ENCODE data around the gene NUCB2. TPM values are rescaled to one million over a fixed set of nuclear protein-coding genes. Genes with fewer than 3 reads are reported as not detected.
A peak's percentile ranks its signal among the peaks of the same experiment; 100 is the strongest.

NUCB2 gene
- polyA plus RNA-seq, 2 of the 4 experiments (the other 2 are of a cell fraction): 36.7 to 92.5 TPM

DNA sequence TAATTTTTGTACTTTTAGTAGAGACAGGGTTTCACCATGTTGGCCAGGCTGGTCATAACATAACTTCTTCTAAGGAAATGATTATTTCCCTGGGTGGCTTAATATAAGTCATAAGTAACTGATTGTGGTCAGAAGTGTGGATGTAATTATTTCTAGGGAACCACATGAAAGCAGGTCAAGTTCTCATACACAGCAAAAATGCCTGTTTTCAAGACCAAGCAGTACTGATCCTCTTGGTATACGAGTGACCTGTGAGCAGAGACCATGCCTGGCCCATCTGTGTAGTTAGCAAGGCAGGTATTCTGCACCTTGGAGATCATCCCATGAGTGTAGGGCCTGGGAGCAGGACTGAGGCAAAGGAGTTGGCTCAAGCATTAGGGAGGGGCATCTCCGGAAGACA, 32.5 kb upstream of the NUCB2 start:
- WGBS (ENCODE audit: missing lambda C conversion rate): 47% methylated on average over 2 of the region's 2 CpGs
- ATAC-seq (0 out of 6 replicates have a peak, but pooled peaks of 1 of the 2 experiments have one; percentile 30), FAIRE-seq (no peak), DNase-seq (ENCODE audit: low read depth in 1 of 2, low spot score in 1 of 2) (no peak)
- Histone ChIP-seq H3K27ac (no peak overlapping the region), H3K9me3 (no peaks in the 10 kb centered on the region), H3K4me1 (no peaks in the 10 kb centered on the region), H3K4me2 (no peak overlapping the region), H3K4me3 (no peak overlapping the region)
- POLR2A ChIA-PET: no interaction called here
- TF ChIP-seq TP53 (CRISPR knock-in tag; IDR thresholded peaks at IDR 0.05) (no peak), RNF2 (IDR thresholded peaks at IDR 0.05; ENCODE audit: borderline replicate concordance, low read depth) (no peak), TFCP2L1 (CRISPR knock-in tag; IDR thresholded peaks at IDR 0.05) (no peak), CBX2 (IDR thresholded peaks at IDR 0.05; ENCODE audit: borderline replicate concordance, low read depth) (no peak), JUNB (IDR thresholded peaks at IDR 0.05) (no peak), CHD2 (IDR thresholded peaks at IDR 0.05; ENCODE audit: low read length, partially characterized antibody) (no peak), CBX8 (IDR thresholded peaks at IDR 0.05) (no peak)
- TF ChIP-seq, protein P1, sequence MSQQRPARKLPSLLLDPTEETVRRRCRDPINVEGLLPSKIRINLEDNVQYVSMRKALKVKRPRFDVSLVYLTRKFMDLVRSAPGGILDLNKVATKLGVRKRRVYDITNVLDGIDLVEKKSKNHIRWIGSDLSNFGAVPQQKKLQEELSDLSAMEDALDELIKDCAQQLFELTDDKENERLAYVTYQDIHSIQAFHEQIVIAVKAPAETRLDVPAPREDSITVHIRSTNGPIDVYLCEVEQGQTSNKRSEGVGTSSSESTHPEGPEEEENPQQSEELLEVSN (IDR thresholded peaks at IDR 0.05; ENCODE audit: borderline replicate concordance, low read depth): no peak
- TF ChIP-seq, protein P2, sequence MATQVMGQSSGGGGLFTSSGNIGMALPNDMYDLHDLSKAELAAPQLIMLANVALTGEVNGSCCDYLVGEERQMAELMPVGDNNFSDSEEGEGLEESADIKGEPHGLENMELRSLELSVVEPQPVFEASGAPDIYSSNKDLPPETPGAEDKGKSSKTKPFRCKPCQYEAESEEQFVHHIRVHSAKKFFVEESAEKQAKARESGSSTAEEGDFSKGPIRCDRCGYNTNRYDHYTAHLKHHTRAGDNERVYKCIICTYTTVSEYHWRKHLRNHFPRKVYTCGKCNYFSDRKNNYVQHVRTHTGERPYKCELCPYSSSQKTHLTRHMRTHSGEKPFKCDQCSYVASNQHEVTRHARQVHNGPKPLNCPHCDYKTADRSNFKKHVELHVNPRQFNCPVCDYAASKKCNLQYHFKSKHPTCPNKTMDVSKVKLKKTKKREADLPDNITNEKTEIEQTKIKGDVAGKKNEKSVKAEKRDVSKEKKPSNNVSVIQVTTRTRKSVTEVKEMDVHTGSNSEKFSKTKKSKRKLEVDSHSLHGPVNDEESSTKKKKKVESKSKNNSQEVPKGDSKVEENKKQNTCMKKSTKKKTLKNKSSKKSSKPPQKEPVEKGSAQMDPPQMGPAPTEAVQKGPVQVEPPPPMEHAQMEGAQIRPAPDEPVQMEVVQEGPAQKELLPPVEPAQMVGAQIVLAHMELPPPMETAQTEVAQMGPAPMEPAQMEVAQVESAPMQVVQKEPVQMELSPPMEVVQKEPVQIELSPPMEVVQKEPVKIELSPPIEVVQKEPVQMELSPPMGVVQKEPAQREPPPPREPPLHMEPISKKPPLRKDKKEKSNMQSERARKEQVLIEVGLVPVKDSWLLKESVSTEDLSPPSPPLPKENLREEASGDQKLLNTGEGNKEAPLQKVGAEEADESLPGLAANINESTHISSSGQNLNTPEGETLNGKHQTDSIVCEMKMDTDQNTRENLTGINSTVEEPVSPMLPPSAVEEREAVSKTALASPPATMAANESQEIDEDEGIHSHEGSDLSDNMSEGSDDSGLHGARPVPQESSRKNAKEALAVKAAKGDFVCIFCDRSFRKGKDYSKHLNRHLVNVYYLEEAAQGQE (IDR thresholded peaks at IDR 0.05): no peak
- CTCF ChIA-PET: interaction anchor here (0.5 to 2.0 kb wide), 4 partner anchors 10 to 140 kb away, joined by 3 to 11 read pairs (median 4); no protein-coding TSS in a partner anchor

DNA sequence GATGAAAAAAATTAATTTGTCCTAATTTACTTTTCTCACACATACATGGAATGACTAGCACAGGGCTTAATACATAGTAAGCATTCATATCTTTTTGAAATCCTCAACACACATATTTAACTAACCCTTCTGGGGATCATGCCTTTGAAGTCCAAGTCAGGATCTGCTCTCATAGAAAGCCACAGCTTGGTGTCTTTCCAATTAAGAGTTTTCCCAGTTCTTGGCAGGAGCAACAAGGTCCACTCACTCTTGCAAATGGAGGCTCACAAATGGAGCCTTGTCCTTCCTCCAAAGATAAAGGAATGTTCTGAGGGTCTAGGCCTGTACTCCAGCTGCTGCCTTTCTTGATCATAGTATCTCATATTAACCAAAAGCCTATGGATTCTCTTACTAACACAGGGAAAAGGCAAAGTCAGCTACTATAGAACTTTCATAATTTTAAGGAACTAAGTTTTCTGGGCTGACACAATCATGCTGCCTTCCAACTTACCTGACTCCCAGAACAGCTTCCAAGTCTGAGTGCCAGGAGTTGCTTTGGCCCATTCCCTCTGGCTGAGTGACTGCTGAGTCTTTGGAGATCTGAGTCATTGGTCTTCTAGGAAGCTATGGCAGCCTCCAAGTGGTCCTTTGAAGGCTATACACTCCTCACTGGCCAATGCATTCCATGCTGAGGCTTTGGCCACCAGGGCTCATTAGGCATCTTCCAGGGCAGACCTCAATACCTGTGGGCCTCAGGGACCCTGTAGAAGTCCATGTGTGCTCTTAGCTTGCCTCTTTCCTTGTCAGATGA, 25.8 kb upstream of the NUCB2 start:
- H3K4me1 ChIP-seq: no peaks in the 10 kb centered on the region
- no peak overlapping the region for H3K4me2 ChIP-seq
- POLR2A ChIA-PET: no interaction called here
- peak in 1 of 2 experiments; percentile 65; a peak in 3 of 6 replicates for ATAC-seq
- CTCF ChIA-PET: interaction anchor here (1.1 to 2.3 kb wide), 4 partner anchors 8 to 21 kb away, joined by 3 to 11 read pairs (median 4); no protein-coding TSS in a partner anchor
- DNase-seq (ENCODE audit: low read depth in 1 of 2, low spot score in 1 of 2): no peak
- H3K4me3 ChIP-seq: no peak overlapping the region
- no peaks in the 10 kb centered on the region for H3K9me3 ChIP-seq
- no peak for FAIRE-seq
- no peak overlapping the region for H3K27ac ChIP-seq
- TF ChIP-seq HOXB5 (CRISPR knock-in tag; IDR thresholded peaks at IDR 0.05) (no peak), HEYL (CRISPR knock-in tag; IDR thresholded peaks at IDR 0.05) (no peak), ZNF302 (CRISPR knock-in tag; IDR thresholded peaks at IDR 0.05) (no peak), RARB (CRISPR knock-in tag; IDR thresholded peaks at IDR 0.05) (no peak), RAD21 (conservative IDR thresholded peaks at IDR 0.05 in 1 of 2, IDR thresholded peaks at IDR 0.05 in 1 of 2) (no peak), EHF (CRISPR knock-in tag; IDR thresholded peaks at IDR 0.05) (no peak), HOXB13 (CRISPR knock-in tag; IDR thresholded peaks at IDR 0.05; ENCODE audit: low read depth) (no peak), GATA3 (IDR thresholded peaks at IDR 0.05; ENCODE audit: borderline replicate concordance) (no peak), ESRRA (IDR thresholded peaks at IDR 0.05; ENCODE audit: borderline replicate concordance, low read length) (no peak), RCOR1 (IDR thresholded peaks at IDR 0.05; ENCODE audit: low read depth, low read length) (no peak), CHD4 (IDR thresholded peaks at IDR 0.05; ENCODE audit: borderline replicate concordance) (no peak), FOSL2 (IDR thresholded peaks at IDR 0.05) (no peak), FOSL2 (CRISPR knock-in tag; IDR thresholded peaks at IDR 0.05) (no peak), CHD2 (IDR thresholded peaks at IDR 0.05; ENCODE audit: low read length, partially characterized antibody) (no peak), NFE2L2 (conservative IDR thresholded peaks at IDR 0.05; ENCODE audit: low read length) (no peak), HDAC2 (IDR thresholded peaks at IDR 0.05) (no peak), CEBPB (IDR thresholded peaks at IDR 0.05) (no peak)
- TF ChIP-seq, protein P3, sequence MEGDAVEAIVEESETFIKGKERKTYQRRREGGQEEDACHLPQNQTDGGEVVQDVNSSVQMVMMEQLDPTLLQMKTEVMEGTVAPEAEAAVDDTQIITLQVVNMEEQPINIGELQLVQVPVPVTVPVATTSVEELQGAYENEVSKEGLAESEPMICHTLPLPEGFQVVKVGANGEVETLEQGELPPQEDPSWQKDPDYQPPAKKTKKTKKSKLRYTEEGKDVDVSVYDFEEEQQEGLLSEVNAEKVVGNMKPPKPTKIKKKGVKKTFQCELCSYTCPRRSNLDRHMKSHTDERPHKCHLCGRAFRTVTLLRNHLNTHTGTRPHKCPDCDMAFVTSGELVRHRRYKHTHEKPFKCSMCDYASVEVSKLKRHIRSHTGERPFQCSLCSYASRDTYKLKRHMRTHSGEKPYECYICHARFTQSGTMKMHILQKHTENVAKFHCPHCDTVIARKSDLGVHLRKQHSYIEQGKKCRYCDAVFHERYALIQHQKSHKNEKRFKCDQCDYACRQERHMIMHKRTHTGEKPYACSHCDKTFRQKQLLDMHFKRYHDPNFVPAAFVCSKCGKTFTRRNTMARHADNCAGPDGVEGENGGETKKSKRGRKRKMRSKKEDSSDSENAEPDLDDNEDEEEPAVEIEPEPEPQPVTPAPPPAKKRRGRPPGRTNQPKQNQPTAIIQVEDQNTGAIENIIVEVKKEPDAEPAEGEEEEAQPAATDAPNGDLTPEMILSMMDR (IDR thresholded peaks at IDR 0.05): no peak
- TF ChIP-seq, protein P4, sequence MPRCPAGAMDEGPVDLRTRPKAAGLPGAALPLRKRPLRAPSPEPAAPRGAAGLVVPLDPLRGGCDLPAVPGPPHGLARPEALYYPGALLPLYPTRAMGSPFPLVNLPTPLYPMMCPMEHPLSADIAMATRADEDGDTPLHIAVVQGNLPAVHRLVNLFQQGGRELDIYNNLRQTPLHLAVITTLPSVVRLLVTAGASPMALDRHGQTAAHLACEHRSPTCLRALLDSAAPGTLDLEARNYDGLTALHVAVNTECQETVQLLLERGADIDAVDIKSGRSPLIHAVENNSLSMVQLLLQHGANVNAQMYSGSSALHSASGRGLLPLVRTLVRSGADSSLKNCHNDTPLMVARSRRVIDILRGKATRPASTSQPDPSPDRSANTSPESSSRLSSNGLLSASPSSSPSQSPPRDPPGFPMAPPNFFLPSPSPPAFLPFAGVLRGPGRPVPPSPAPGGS (IDR thresholded peaks at IDR 0.05): no peak
- TF ChIP-seq, protein P1 (IDR thresholded peaks at IDR 0.05; ENCODE audit: borderline replicate concordance, low read depth): no peak
